HUDEP-2 (cell line): ENCODE results near the gene ZMIZ1.

Source experiments
- DNase-seq, 76 experiments: peaks; one replicate each; lab custom pipeline; 2025; ENCODE audit not compliant: unreplicated experiment in 76 of 76; lab: John Stamatoyannopoulos, UW

Gene ZMIZ1

DNA sequence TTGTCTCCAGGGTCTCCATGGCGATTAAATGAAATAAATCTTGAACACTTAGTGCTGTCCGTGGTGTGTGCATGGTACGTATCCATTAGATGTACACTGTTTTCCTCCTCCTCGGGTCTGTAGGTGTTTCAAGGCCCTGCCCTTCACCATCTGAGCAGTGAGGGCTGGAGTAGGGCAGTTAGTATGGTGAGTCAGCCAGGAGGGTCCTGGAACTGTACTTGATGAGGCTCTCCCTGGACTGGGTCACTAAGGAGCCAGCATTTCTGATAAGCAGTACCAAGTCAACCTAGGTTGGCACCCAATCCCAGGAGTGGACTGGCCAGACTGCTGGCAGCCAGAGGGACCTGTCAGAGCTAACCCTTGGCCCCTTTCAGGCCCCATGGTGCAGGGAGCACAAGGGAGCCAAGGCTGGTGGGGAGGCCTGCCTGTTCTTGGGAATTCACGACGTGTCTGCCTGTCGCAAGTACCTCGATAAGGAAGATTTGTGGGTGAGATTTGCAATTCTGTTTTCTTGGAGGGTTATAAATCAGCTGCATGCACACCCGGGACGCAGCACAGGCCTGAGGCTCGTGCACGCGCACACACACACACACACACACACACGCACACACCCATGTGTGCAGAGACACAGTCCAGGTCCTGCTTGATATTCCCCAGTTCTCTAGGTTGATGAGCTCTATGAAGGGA, 114.2 kb downstream of the ZMIZ1 start:
- no peak for DNase-seq

DNA sequence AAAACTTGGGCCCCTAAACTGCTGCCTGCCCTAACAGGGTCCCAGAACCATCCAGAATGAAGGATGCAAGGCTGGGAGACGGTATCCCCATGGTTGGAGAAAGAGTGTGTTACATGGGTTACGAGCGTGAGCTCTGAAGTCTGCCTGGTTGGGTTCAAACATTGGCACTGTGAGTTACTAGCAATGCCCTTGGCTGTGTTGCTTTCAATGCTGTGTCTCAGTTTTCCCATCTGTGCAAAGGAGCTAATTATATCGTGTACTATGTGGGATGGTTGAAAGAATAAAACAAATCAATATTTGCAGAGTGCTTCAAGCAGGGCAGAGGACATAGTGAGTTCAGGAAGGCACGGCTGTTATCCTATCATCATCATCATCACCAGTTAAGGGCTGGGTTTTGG, 114.7 kb downstream of the ZMIZ1 start:
- no peak for DNase-seq

DNA sequence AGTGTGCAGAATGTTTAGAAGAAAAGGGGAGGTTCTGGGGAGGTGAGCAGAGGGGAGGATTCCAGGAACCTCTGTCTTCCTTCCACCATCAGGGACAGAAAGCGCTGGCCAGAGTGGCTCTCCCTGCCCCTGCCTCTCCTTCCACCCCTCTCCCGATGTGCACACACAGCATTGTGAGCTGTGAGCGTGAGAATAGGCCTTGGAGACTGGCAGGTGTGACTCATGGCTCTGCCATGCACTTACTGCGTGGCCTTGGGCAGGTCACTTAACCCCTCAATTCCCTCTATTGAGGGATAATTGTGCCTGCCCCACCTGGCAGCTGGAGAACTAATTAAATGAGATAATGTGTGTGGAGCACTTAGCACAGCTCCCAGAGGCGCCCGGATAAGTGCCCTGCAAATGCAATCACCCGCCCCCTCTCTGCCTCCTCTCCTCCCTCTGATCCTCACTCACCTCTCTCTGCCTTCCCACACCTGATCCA, 115.4 kb downstream of the ZMIZ1 start:
- DNase-seq = no peak

DNA sequence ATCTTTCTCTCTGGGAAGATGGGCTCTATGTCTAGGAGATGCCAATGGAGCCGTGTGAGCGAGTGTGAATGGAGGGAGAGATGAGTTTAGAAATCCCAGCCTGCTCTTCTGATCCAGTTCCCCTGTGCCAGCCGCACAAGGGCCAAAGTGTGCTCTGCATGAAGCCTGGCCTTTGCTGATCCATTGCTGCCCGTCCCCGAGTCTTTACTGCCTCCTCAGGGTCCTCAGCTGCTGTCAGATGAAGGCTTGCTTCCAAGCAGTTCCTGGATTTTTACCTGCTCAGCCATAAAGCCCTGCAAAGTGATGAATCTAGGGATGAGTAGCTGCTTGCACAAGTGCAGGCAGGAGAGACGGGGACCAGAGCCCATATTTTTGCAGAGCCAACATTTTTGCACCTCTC, 115.9 kb downstream of the ZMIZ1 start:
- DNase-seq = no peak

DNA sequence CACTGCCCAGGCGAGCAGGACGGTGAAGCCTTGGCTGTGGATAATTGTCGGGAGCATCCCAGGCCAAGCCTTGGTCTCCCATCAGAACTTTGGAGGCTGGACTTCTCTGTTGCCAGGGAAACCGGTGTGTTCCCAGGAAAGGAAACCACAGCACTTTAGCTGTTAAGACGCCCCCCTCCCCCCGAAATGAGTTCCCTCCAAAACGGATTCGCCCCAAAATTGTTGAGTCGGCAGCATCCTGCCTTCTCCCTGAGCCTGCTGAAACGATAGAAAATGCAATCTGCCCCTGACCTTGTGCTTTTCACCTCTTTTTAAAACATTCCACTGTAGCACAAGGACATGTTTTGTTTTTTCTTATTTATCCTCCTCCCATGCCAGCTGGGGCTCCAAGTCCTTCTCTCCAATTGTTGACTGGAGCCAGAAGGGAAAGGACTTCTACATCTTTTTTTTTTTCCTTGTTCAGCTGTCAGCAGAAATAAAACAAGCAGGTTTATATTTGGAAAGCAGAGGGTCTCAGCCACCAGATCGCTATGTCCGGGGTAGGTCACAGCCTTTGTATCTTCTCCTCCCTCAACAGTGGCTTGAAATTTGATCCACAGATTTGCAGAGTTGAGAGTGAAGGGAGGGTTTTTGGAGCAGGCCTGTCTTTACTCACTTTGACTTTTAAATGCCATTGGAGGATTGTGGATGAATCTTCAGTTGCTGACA, 116.5 kb downstream of the ZMIZ1 start:
- no peak for DNase-seq

DNA sequence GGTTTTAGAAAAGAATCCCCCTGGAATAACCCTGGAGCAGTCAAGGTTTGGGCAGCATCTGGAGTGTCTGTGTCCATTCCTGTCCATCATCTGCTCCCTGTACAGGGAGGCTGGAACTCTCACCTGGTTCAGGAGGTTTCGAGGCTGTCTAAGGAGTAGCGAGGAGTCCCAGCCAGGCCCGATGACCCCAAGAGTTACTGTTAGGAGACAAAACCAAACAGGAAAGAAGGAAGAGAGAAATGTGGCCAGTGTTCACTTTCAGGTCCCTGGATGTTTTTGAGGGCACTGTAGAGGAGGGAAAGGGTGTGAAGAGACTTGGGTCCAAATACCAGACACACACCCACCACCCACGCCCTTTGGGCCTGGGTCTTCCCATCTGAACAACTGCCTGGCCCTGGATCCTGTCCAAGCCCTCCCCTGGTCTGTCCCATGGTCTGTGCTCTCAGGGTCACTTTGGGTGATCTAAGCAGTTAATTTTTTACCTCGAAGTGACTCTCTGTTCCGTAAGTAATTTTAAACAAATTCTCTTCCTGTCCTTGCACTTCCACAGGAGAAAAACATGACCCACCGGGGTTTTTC, 117.1 kb downstream of the ZMIZ1 start:
- no peak for DNase-seq

DNA sequence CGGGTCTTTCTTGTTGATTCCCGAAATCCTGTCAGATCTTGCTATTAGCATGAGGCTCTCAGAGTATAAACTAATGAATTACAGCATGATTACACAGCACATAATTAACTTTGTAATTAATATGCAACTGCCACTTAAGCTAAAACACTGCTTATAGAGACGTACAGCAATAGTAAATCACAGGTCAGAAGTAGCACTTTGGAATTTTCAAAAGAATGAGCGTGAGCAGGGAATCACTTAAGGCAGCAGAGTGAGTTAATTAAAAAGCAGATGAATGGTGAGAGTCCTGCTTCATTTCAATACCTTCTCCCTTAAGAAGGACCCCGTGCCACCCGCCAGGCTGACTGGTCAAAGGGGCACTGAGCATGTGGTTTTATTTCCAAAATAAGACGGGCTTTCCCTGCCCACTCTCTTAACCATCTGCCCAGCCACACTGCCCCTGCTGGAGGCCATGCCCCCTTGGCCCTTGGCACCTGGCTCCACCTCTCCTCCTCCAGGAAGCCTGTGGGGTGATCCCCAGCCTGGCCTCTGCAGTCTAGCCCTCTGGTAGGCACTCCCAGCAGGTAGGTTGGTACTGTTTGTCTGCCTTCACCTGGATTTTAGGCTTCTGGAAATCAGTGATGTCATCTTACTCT, 117.8 kb downstream of the ZMIZ1 start:
- no peak for DNase-seq

DNA sequence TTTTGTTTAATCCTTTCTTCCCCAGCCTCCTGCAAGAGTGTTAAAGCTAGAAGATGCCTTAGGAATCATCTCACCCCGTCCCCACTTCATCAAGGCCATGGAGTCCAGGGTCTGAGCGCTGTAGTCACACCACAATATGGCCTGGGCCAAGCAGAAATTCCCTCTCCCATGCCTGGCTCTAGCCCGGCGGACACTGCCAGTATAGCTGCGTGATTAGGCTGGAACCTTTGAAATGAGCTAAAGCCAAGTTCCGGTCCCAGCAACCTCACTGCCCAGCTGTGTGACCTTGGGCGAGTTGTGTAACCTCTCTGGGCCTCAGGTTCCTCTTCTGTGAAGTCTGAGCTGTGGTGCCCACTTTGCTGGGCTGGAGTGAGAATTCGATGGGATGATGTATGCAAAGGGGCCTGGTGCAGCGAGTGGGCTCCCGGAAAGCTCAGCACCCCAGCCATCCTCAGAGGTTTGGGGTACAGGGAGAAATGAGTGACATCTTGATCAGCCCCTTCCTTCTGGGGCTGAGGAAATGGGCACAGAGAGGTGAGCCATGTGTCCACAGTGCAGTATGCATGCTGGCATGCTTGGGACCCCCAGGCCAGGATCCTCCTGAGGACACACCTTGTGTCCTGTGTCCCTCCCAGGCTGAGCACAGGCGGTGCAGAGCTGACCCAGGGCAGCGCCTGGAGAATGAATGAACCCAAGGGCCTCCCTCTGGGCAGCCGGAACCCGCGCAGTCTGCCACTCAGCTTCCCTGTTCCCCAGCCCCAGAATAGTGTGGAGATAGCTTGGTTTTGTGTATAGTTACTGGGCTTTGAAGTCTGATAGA, 118.6 kb downstream of the ZMIZ1 start:
- no peak for DNase-seq

DNA sequence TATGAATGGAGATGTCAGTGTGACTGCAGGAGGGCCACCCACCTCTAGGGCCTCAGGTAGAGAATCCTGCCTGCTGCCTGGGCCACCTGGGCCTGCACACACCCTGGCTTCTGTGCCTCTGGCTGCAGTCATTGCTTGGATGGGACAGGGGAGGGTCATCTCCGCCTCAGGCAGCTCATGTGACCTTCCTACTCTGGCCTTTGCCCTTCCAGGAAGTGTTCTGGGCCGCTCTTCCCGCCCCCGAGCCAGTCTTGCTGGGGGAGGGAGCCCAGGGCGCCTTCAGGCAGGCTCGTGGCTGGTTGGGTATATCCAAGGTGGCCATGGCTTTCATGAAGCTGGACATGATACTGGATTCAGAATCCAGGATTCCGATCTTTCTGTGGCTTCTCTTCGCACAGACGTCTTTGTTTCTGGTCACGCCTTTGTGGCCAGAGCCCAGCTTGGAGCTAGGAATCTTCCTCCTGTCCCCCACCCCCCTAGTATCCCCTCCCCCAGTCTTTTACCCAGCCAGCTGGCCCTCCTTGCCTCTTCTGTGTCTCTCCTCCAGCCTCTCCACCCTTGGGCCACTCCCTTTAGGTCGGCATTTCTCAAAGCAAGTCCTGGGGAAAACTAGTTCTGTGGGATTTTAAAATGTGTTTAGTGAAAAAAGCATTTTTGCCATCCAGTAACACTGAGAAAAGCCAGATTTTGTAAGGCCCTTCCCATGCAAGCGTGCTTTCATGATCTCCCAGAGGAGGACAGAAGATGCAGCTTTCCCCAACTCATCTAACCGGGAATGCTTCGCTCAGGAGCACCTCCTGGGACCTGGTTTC, 119.6 kb downstream of the ZMIZ1 start:
- peak in 1 of 76 experiments; percentile 6 for DNase-seq

DNA sequence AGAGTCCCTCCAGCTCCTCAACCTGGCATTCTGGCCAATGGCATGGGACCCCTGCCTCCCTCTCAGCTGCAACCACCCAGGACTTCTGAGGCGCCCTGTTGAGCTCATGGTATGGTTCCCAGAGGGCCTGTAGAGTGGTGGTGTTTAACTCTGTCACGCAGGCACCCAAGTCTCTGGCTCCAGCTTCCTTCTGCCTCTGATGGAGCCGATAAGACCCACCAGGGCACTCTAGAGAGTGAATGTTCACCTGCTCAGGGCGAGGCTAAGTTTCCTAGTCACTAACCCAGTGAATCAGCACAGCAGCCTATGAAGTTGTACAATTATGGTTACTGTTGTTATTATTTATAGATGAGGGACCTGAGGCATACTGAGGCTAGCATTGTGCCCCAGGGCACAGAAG, 120.4 kb downstream of the ZMIZ1 start:
- DNase-seq = no peak

DNA sequence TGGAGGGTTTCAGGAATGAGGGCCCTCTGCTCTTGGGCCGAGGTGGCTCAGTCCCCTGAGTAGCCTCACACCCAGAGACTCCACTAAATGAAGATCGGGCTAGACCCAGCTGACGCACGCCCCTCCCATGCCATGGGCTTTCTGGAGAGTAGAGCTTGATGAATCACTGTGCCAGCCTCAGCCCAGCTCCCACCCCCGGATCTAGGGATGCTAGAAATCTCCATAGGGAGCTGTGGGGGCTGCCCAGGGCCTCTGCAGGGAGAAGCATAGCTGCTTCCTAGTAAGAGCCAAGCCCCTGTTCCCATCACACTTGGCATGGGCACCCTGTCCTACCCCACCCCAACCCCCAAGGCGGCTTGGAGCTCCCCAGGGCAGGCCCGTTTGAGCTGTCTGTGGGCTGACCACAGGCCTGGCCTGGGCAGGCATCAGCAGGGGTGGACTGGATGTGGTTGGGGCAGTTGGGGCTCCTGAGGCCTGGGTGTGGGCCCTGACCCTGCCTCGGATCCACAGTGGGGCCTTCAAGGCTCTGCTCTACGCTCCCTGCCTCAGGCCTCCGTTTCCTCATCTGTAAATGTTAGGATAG, 121.2 kb downstream of the ZMIZ1 start:
- DNase-seq = no peak

DNA sequence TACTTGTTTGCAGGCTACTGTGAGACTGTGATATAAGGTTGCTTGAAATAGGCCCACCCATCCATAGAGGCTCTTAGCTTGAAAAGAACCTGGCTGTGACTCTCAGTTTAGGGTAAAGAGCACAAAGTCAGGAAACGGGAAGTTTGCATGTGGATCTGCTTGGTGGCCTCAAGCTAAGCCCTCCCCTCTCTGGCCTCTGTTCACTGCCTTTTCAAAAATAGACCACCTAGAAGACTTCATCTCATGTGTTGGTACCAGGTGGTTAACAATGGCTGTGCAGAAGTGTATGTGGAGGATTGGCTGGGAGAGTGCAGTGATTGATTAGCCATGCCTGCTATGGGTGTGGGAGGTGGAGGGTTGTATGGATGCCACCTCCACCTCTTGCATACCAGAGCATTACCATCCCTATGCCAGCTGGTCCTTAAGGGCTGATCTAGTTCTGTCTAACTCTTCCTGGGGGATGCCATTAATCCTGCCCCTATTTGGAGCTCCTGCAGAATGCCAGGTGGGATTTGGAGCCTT, 122.0 kb downstream of the ZMIZ1 start:
- no peak for DNase-seq

DNA sequence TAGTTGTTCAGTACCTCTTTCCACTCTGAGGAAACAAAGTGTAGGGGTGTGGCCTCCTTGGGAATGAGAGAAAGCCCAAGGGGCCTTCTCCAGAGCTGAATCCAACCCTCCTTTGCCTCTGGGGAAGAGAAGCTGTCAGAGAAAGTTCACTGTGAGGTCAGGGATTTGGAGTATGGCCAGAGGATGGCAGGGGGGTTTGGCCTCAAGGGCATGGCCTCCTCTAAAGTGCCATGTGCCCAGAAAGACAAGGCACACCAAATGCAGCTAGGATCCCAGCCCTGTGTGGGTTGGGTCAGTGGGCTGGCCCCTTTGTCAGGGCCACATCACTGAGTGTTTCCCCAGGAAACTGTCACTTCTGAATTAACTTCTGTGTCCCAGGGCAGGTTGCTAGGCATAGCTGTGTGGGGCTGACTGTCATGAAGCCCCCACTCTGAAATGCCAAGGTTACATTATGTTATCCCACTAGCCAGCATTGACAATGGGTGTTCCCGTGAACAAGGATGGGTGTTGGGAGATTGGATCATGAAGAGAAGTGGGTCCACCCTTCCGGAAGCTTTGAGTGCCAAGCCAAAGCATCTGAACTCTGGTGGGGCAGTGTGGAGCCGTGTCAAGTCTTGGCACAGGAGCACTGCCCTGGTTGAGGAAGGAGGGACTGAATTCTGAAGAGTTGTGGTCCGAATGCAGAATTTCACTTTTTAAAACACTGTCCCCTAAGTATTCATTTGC, 123.3 kb downstream of the ZMIZ1 start:
- DNase-seq = peak in 1 of 76 experiments; percentile 6

DNA sequence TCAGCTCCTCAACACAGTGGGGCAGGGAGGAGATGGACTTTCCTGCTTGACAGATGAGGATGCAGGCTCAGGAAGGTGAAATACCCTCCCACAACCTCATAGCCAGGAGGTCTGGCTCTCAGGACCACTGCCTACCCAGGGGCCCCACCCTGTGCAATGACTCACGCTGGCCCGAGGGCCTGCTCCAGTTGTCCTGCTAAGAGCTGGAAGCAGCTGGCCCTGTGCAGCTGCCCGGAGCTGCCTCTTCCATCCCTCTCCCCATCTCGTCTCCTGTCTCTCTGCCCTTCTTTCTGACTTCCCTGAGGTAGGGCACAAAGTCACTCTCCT, 123.9 kb downstream of the ZMIZ1 start:
- DNase-seq = no peak

DNA sequence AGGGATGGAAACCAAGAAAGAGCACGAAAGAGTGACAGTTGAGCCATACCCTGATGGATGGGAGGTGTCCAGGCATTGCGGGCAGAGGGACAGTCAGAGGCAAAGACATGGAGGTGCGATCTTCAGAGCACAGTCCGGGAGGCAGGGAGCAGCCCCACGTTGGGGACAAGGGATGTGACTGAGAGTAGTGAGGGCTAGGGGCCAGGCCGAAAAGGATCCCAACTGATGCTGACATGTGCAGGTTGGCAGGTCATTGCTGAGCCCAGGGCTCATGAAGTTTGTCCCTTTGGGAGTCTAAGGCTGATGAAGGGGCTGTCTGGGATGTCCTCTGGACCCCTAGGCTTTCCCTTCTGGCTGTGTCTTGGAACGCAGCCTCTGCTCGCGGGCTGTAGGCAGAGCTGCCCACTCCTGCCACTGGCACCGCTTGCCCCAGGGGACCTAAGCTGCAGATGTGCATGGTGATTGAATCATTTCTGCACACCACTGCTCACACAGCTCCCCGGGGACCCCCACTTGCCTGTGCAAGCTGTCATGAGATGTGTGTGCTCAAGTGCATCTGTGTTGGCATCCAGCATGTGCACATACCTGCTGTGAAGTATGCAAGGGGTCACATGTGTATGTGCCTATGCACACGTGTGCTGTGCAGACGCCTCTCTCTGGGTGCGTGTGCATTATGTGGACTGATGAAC, 125.1 kb downstream of the ZMIZ1 start:
- no peak for DNase-seq

DNA sequence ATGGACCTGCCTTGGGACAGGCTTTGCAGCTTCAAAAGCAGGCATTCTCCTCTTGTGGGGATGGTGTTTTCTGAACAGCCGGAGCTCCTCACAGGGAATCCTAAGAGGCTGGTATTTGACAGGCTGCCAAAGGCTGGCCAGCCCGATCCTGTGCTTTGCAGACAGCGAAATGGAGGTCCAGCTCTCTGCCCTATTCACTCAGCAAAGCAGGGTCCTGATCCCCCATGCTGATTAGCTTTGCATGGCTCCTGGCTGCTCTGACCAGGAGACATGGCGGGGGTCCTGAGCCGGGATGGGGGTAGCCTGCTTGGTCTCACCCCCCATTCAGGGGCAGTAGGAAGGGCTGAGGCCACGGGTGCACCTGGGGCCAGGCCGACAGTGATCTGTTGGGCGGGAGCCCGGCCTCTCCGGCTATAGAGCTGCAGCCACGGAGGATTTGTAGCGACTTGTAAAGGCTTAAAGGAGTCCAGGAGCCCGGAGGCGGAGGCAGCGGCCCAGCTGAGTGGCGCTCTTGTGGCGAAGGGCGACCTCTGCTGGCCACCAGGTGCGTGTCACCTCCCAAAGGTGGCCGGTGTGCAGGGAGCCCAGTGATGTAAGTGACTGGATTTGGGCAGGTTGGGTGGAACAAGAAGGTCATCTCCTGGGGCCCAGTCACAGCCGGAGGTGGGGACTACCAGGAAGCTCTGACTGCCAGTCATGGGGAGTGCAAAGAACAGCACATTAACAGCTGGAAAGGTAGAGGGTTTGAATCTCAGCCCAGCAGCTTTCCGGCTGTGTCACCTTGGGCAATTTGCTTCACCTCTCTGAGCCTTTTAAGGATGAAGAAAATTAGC, 126.5 kb downstream of the ZMIZ1 start:
- peak in 67 of 76 experiments; percentile 9 to 81 (median 62) for DNase-seq
